Mononuclear cell (primary cell): ENCODE results near the gene PSMB11. TPM values are rescaled to one million over a fixed set of nuclear protein-coding genes. Genes with fewer than 3 reads are reported as not detected.
"Not testable (repeated sequence)": the region's sequence is repeated elsewhere in the genome, so short reads cannot be mapped to it uniquely, and the experiment has no call there.

Source experiments
- H3K27me3 ChIP-seq: 2 replicates; pipeline ENCODE4 v1.6.0; 2011; ENCODE audit warnings: low read length, control low read depth; ENCODE audit not compliant: insufficient read depth
- H3K4me1 ChIP-seq: 2 replicates; pipeline ENCODE4 v1.5.1; 2011; ENCODE audit warnings: mild to moderate bottlenecking, low read length, control low read depth; ENCODE audit not compliant: insufficient read depth
- H3K4me3 ChIP-seq: 2 replicates; pipeline ENCODE4 v1.5.1; 2011; ENCODE audit warnings: mild to moderate bottlenecking, low read length, moderate library complexity
- H3K9me3 ChIP-seq: 2 replicates; pipeline ENCODE4 v1.5.1; 2011; ENCODE audit warnings: low read depth, mild to moderate bottlenecking, control low read depth, low read length
- total RNA-seq: library from RNA; depleted of rRNA; stranded (reverse); fragments of >200 nt; gene quantifications from one replicate; pipeline ENCODE4 v1.2.3, GENCODE V29; 2012

PSMB11 gene
- total RNA-seq, 1 donor, result not detected

GRCh38 chr14:23006544-23007419 lies 35.2 kb upstream of the PSMB11 start:
- Histone ChIP-seq H3K9me3 (no peaks in the 10 kb centered on the region), H3K27me3 (no peaks in the 10 kb centered on the region), H3K4me3 (peak overlapping the region; percentile 80), H3K4me1 (peaks cover 31% of the 10 kb centered on the region)

GRCh38 chr14:23008831-23009230 lies 33.2 kb upstream of the PSMB11 start:
- Histone ChIP-seq H3K4me3 (no peak overlapping the region), H3K4me1 (peaks cover 31% of the 10 kb centered on the region), H3K9me3 (no peaks in the 10 kb centered on the region), H3K27me3 (no peaks in the 10 kb centered on the region)

GRCh38 chr14:23009483-23009938 lies 32.5 kb upstream of the PSMB11 start:
- no peaks in the 10 kb centered on the region for H3K9me3 ChIP-seq
- H3K4me3 ChIP-seq, result peak overlapping the region; percentile 75
- no peaks in the 10 kb centered on the region for H3K27me3 ChIP-seq
- peaks cover 31% of the 10 kb centered on the region for H3K4me1 ChIP-seq

DNA sequence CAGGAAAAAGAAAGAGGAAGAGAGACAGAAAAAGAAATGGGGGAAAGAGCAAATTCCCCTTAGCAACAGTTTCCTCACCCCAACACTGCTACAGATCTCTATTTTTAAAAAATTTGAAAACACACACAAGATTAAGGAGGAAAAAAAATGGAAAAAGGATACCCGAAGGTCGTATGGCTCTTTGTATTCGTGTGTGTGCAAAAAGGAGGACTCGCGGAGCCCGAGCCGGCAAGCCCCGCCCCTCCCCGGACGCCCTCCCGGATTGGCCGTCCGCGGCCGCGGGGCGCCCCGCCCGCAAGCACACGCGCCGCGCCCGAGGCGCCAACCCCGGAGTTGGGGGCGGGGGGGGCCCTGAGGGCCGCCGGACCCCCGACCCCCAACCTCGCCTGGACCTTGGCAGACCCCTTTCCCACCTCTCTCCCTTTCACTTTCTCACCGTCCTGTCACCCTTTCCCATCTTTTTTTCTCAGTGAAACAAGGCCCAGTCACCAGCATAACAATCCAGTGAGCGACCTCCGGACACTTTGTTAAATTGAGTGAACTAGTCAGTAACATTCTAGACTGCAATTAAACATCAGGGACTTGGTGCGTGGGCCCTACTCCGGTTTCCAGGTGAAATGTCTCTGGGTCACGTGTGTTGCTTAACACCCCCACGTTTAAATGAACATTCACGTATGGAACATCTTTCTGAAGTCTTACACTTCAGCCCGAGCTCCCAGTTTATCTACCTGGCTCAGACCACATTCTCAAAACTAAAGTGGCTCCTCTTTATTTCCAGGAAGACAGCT lies 31.9 kb upstream of the PSMB11 start, which contains the start of gene C14orf93:
TSS of gene C14orf93 (minus strand) at position 205 of the 788 bp plus-strand sequence. CDS start 11,120 bp downstream, outside the sequence.
- Histone ChIP-seq H3K4me3 (peak within 1 kb of the TSS; percentile 75), H3K9me3 (no peaks in the 10 kb centered on the region), H3K4me1 (peaks cover 31% of the 10 kb centered on the region), H3K27me3 (no peaks in the 10 kb centered on the region)

GRCh38 chr14:23013054-23013748 lies 28.8 kb upstream of the PSMB11 start:
- peaks cover 13% of the 10 kb centered on the region for H3K4me1 ChIP-seq
- no peaks in the 10 kb centered on the region for H3K9me3 ChIP-seq
- H3K27me3 ChIP-seq, result no peaks in the 10 kb centered on the region
- no peak overlapping the region for H3K4me3 ChIP-seq

DNA sequence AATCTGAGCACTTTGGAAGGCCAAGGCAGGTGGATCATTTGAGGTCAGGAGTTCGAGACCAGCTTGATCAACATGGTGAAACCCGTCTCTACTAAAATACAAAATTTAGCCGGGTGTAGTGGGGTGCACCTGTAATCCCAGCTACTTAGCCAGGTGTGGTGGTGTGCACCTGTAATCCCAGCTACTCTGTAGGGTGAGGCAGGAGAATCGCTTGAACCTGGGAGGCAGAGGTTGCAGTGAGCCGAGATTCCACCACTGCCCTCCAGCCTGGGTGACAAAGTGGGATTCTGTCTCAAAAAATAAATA lies 28.3 kb upstream of the PSMB11 start:
- not testable (repeated sequence) for H3K4me1 ChIP-seq, H3K4me3 ChIP-seq, H3K27me3 ChIP-seq, H3K9me3 ChIP-seq

DNA sequence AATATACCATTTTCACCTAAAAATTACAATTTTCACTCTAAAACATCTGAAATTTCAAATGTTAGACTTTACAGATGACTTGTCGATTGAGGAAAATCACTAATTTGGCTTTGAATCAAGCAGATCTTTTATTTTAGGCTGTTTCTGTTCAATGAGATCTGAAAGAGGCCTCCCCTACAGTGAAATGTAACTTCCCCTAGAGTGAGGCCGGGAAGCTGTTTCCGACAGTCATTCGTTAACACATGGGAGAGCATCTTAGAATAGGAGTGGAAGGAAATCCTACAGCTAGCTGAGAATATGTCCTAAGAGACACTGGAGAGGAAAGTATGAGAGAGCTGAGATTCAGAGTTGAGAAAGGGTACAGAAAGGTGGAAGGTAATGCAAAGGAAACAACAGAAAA lies 26.4 kb upstream of the PSMB11 start:
- no peaks in the 10 kb centered on the region for H3K4me1 ChIP-seq
- no peaks in the 10 kb centered on the region for H3K9me3 ChIP-seq
- no peak overlapping the region for H3K4me3 ChIP-seq
- no peaks in the 10 kb centered on the region for H3K27me3 ChIP-seq

DNA sequence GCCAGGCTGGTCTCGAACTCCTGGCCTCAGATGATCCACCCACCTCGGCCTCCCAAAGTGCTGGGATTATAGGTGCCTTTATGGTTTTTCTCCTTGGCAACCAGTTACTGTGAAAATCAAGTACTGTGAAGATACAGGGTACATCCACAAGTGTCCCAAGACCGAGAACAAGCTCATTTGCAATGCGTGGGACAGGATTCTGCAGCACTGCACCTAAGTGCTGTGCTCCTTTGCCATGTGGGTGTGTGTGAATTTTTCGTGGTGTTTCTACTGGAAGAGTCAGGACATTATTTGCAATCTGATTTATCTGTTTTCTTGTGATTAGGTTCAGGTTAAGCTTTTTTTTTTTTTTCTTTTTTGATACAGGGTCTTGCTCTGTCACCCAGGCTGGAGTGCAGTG lies 24.9 kb upstream of the PSMB11 start:
- Histone ChIP-seq H3K4me1 (no peaks in the 10 kb centered on the region), H3K9me3 (no peaks in the 10 kb centered on the region), H3K4me3 (no peak overlapping the region), H3K27me3 (no peaks in the 10 kb centered on the region)

GRCh38 chr14:23018107-23018506 lies 23.9 kb upstream of the PSMB11 start:
- no peaks in the 10 kb centered on the region for H3K4me1 ChIP-seq

GRCh38 chr14:23020143-23021128 lies 21.6 kb upstream of the PSMB11 start:
- Histone ChIP-seq H3K4me3 (no peak overlapping the region), H3K27me3 (no peaks in the 10 kb centered on the region), H3K4me1 (no peaks in the 10 kb centered on the region), H3K9me3 (no peaks in the 10 kb centered on the region)

More at GRCh38 chr14:23018107-23018506, 23.9 kb upstream of the PSMB11 start:
- no peaks in the 10 kb centered on the region for H3K27me3 ChIP-seq
- no peak overlapping the region for H3K4me3 ChIP-seq
- no peaks in the 10 kb centered on the region for H3K9me3 ChIP-seq

DNA sequence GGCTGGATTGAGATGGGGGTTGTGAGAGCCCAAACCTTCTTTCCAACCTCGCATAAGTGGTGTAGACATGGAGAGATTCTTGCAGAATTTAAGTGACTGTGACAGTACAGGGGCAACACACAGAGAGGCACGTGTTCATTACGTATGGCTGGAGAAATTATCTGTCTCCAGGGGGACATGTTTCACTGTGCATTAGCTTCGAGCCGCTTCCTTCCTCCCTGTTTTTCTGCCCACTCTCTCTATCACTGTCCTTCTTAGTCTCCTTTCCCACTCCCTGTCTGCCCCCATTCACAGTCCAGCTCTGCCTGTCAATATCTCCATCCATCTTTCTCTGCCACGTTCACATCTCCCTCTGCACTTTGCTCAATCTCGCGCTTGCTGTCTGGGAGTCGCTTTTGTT lies 20.6 kb upstream of the PSMB11 start:
- H3K27me3 ChIP-seq, result no peaks in the 10 kb centered on the region
- no peaks in the 10 kb centered on the region for H3K4me1 ChIP-seq
- H3K4me3 ChIP-seq, result no peak overlapping the region

GRCh38 chr14:23021889-23022442 lies 20.0 kb upstream of the PSMB11 start:
- Histone ChIP-seq H3K9me3 (no peaks in the 10 kb centered on the region), H3K27me3 (no peaks in the 10 kb centered on the region), H3K4me3 (no peak overlapping the region), H3K4me1 (no peaks in the 10 kb centered on the region)

More for the DNA sequence above, 20.6 kb upstream of the PSMB11 start:
- H3K9me3 ChIP-seq, result no peaks in the 10 kb centered on the region

DNA sequence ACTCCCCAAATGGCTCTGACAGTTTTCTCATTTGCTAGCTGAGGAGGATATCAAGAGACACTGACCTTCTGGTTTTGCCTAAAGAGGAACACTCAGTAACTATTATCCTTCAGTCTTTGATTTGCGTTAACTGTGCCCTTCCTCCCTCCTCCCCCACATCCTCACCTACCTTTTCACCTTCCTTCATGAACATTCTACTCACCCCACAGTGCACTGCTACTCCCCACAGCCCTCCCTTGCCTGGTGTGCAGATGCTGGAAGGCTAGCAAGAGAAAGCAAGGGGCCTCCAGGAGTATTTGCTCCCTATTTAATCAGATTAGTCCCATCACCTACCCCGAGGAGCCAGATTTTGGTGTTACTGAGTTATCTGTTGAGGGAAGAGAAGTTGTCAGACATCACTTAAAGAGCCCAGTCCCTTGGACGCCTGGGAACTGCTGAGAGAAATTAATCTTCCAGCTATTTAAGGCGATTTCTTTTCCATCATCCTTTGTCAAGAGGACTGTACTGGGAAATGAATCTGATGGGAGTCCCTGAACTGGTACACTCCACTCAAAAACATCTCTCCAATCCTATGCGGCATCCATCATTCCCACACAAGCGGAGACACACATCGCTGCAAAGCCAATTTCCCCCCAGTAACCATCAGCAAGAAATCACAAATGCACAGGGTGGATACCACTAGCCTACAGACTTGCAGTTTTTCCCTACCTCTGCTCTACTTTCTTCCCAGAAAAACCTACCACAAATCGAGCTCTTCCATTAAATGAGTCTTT lies 18.8 kb upstream of the PSMB11 start:
- no peak overlapping the region for H3K4me3 ChIP-seq
- H3K9me3 ChIP-seq, result no peaks in the 10 kb centered on the region
- H3K4me1 ChIP-seq, result no peaks in the 10 kb centered on the region
- no peaks in the 10 kb centered on the region for H3K27me3 ChIP-seq
